Gastrocnemius medialis (tissue), 4 donors: ENCODE results near the gene CNPY4.

Source experiments
- POLR2A ChIP-seq, 2 donors: fragments of 450-650 bp; IDR thresholded peaks; one replicate each; pipeline ENCODE4 v1.6.1; 2017; ENCODE audit warnings: antibody characterized with exemption in 2 of 2, mild to moderate bottlenecking in 2 of 2, moderate library complexity in 2 of 2
- TF ChIP-seq, protein P1 (sequence below), 5 experiments: fragments of 450-650 bp in 3 of 5; fragments of 200-600 bp in 2 of 5; sonication (generic) in 2 of 5; IDR thresholded peaks in 4 of 5; conservative IDR thresholded peaks in 1 of 5; 1 replicate in 4 of 5; 2 replicates in 1 of 5; pipeline ENCODE4 v1.5.1; 2016 to 2019; ENCODE audit warnings: antibody characterized with exemption in 5 of 5, mild to moderate bottlenecking in 3 of 5, moderate library complexity in 3 of 5

DNA sequence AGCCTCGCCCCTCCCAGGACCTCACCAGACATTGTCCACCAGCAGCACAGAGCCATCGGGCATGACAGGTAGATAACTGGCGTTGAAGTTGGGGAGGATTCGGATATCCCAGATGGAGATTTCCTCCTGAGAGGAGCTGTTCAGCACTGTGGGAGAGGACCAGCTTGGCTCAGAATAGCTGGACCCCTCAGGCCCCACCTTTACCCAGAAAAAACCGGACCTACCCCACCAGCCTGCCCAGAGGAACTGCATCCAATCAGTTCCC is 37.6 kb downstream of the CNPY4 start:
- TF ChIP-seq, protein P1, sequence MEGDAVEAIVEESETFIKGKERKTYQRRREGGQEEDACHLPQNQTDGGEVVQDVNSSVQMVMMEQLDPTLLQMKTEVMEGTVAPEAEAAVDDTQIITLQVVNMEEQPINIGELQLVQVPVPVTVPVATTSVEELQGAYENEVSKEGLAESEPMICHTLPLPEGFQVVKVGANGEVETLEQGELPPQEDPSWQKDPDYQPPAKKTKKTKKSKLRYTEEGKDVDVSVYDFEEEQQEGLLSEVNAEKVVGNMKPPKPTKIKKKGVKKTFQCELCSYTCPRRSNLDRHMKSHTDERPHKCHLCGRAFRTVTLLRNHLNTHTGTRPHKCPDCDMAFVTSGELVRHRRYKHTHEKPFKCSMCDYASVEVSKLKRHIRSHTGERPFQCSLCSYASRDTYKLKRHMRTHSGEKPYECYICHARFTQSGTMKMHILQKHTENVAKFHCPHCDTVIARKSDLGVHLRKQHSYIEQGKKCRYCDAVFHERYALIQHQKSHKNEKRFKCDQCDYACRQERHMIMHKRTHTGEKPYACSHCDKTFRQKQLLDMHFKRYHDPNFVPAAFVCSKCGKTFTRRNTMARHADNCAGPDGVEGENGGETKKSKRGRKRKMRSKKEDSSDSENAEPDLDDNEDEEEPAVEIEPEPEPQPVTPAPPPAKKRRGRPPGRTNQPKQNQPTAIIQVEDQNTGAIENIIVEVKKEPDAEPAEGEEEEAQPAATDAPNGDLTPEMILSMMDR (IDR thresholded peaks at IDR 0.05 in 4 of 5, conservative IDR thresholded peaks at IDR 0.05 in 1 of 5) = no peak
- TF ChIP-seq POLR2A (IDR thresholded peaks at IDR 0.05) = no peak
